NCI-H446 treated with DMSO at 0.1 percent for 48 hours (cell line): ENCODE data around the gene HIBCH.
"Not testable (repeated sequence)": the region's sequence is repeated elsewhere in the genome, so short reads cannot be mapped to it uniquely, and the experiment has no call there.

Source experiments
- DNase-seq: peaks from one replicate; lab custom pipeline; 2025; lab: John Stamatoyannopoulos, UW

Gene HIBCH

DNA sequence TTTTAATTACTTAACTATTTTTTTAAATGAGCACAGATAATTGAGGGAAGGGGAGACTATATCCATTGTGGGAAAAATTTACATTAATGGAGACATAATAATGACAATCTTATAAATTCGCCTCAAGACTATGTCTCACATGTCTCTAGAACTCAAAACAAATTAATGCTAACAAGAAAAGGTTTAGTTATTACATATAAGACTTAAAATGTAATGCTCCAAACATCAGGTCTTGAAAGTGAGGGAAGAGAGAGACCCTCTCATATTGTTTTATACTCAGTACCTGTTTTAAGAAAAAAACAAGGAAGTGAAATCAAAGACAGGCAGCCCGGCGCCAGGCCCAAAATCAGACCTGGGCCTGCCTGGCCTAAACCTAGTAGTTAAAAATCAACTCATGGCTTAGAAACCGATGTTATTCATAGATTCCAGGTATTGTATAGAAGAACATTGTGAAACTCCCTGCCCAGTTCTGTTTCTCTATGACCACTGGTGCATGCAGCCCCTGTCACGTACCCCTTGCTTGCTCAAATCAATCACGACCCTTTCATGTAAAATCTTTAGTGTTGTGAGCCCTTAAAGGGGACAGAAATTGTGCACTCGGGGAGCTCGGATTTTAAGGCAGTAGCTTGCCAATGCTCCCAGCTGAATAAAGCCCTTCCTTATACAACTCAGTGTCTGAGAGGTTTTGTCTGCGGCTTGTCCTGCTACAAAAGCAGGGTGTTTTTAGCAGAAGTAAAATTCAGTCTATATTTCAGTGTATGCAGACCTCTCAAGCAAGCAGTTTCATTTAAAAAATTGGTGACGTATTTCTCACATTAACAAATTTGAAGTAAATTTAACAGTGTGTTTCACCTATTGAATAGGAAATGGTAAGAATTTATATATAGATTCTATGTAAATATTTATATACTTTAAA, 161.8 kb downstream of the HIBCH start:
- DNase-seq, result not testable (repeated sequence)

- no peak for DNase-seq
Observed at GRCh38 chr2:190156530-190157212, 163.0 kb downstream of the HIBCH start.
